IMR-90 (cell line): ENCODE results near the gene PLA2G4B. TPM values are rescaled to one million over a fixed set of nuclear protein-coding genes. Genes with fewer than 3 reads are reported as not detected.

Experiments used
- ATAC-seq: fragments of 200-7000 bp; cut with Tn5 transposase; 2 replicates; pipeline ENCODE4 v1.9.1; 2020; ENCODE audit warnings: low read depth, mild to moderate bottlenecking, moderate library complexity
- BruUV-seq: library from RNA; stranded (reverse); fragments of 400-500 nt; replicated peaks from 2 replicates; lab custom pipeline; 2021; lab: Mats Ljungman, UMichigan
- CTCF ChIA-PET: fragments of 300-600 bp; formaldehyde crosslinking; extraction: SDS; loops from one replicate; lab custom pipeline; 2021; ENCODE audit warnings: antibody characterized with exemption; lab: Yijun Ruan, JAX
- POLR2A ChIA-PET: fragments of 300-600 bp; sonication (Branson Sonifier 250); formaldehyde crosslinking; loops from one replicate; lab custom pipeline; 2022; ENCODE audit warnings: antibody characterized with exemption; ENCODE audit not compliant: unreplicated experiment; lab: Charles Lee
- DNase-seq: peaks from one replicate; pipeline ENCODE4 v3.0.0; 2013
- H2AFZ ChIP-seq: replicated peaks from 2 replicates; pipeline ENCODE3; 2013; ENCODE audit warnings: low read length, mild to moderate bottlenecking; ENCODE audit not compliant: poor library complexity
- H2AK5ac ChIP-seq: 2 replicates; pipeline ENCODE4 v1.6.1; 2013; ENCODE audit warnings: low read depth, low read length, inconsistent platforms
- H2AK9ac ChIP-seq: replicated peaks from 2 replicates; pipeline ENCODE3; 2013; ENCODE audit warnings: mild to moderate bottlenecking, low read depth, low read length, moderate library complexity; ENCODE audit not compliant: poor library complexity
- H2BK120ac ChIP-seq: 2 replicates; pipeline ENCODE4 v1.6.1; 2013; ENCODE audit warnings: low read depth, low read length, inconsistent platforms
- H2BK15ac ChIP-seq: 3 replicates; pipeline ENCODE4 v1.6.1; 2013; ENCODE audit warnings: low read depth, low read length, inconsistent platforms
- H2BK20ac ChIP-seq: 2 replicates; pipeline ENCODE4 v1.6.1; 2013; ENCODE audit warnings: low read depth, mild to moderate bottlenecking, inconsistent platforms, low read length, moderate library complexity
- H2BK5ac ChIP-seq: 2 replicates; pipeline ENCODE4 v1.6.1; 2013; ENCODE audit warnings: mild to moderate bottlenecking, low read depth, low read length, inconsistent platforms; ENCODE audit not compliant: poor library complexity, severe bottlenecking
- H3K14ac ChIP-seq: replicated peaks from 2 replicates; pipeline ENCODE4 v1.6.1; 2013; ENCODE audit warnings: low read depth, low read length, inconsistent platforms
- H3K18ac ChIP-seq: 2 replicates; pipeline ENCODE4 v1.6.1; 2013; ENCODE audit warnings: low read depth, low read length, control low read depth
- H3K23ac ChIP-seq: 2 replicates; pipeline ENCODE4 v1.6.1; 2013; ENCODE audit warnings: low read depth, low read length, inconsistent platforms
- H3K27ac ChIP-seq: 2 replicates; pipeline ENCODE4 v1.5.1; 2013; ENCODE audit warnings: mild to moderate bottlenecking, control low read depth, low read length; ENCODE audit not compliant: insufficient read depth
- H3K27me3 ChIP-seq: 2 replicates; pipeline ENCODE4 v1.6.1; 2013; ENCODE audit warnings: low read length; ENCODE audit not compliant: control insufficient read depth, insufficient read depth
- H3K36me3 ChIP-seq: 2 replicates; pipeline ENCODE4 v1.6.1; 2013; ENCODE audit warnings: low read length, mixed read lengths; ENCODE audit not compliant: control insufficient read depth, insufficient read depth
- H3K4ac ChIP-seq: 2 replicates; pipeline ENCODE4 v1.6.1; 2013; ENCODE audit warnings: low read depth, low read length, inconsistent platforms
- H3K4me1 ChIP-seq: 2 replicates; pipeline ENCODE4 v1.6.1; 2013; ENCODE audit warnings: low read length, mixed read lengths; ENCODE audit not compliant: control insufficient read depth, insufficient read depth
- H3K4me2 ChIP-seq: 2 replicates; pipeline ENCODE4 v1.6.1; 2013; ENCODE audit warnings: low read depth, mild to moderate bottlenecking, control low read depth, low read length, moderate library complexity
- H3K4me3 ChIP-seq: 2 replicates; pipeline ENCODE4 v1.5.1; 2013; ENCODE audit warnings: low read depth, mild to moderate bottlenecking, control low read depth, low read length, moderate library complexity; ENCODE audit not compliant: insufficient read depth
- H3K56ac ChIP-seq: 2 replicates; pipeline ENCODE4 v1.6.1; 2013; ENCODE audit warnings: low read length, inconsistent platforms; ENCODE audit not compliant: insufficient read depth; ENCODE audit errors: extremely low read depth
- H3K79me1 ChIP-seq, 2 experiments: 2 replicates each; pipeline ENCODE4 v1.6.1; 2013; ENCODE audit warnings: low read length in 2 of 2, inconsistent platforms in 1 of 2, low read depth in 1 of 2
- H3K9ac ChIP-seq: 2 replicates; pipeline ENCODE4 v1.6.1; 2013; ENCODE audit warnings: low read depth, low read length, control low read depth
- H3K9me1 ChIP-seq: 2 replicates; pipeline ENCODE4 v1.6.1; 2013; ENCODE audit warnings: low read length, inconsistent platforms; ENCODE audit not compliant: insufficient read depth
- H3K9me3 ChIP-seq: 2 replicates; pipeline ENCODE4 v1.6.1; 2013; ENCODE audit warnings: low read length; ENCODE audit not compliant: control insufficient read depth, insufficient read depth
- H4K20me1 ChIP-seq: 2 replicates; pipeline ENCODE4 v1.6.1; 2013; ENCODE audit warnings: low read length, inconsistent platforms; ENCODE audit not compliant: insufficient read depth
- H4K5ac ChIP-seq: 2 replicates; pipeline ENCODE4 v1.6.1; 2013; ENCODE audit warnings: mild to moderate bottlenecking, low read depth, low read length, control low read depth
- H4K8ac ChIP-seq, 2 experiments: 2 replicates each; pipeline ENCODE4 v1.6.1; 2013; ENCODE audit warnings: low read depth in 2 of 2, low read length in 2 of 2, control low read depth in 1 of 2, inconsistent platforms in 1 of 2
- H4K91ac ChIP-seq: 2 replicates; pipeline ENCODE4 v1.6.1; 2013; ENCODE audit warnings: low read depth, low read length, inconsistent platforms; ENCODE audit not compliant: insufficient read depth
- BHLHE40 ChIP-seq: fragments of 150-350 bp; IDR thresholded peaks from 2 replicates; pipeline ENCODE4 v1.6.1; 2016; ENCODE audit warnings: mild to moderate bottlenecking, low read depth, low read length
- CHD1 ChIP-seq: IDR thresholded peaks from 2 replicates; pipeline ENCODE4 v1.6.1; 2012; ENCODE audit warnings: low read depth, low read length, improper control_type of control experiment
- CTCF ChIP-seq: conservative IDR thresholded peaks from 2 replicates; pipeline ENCODE4 v1.5.1; 2012; ENCODE audit warnings: mild to moderate bottlenecking, low read depth, low read length, improper control_type of control experiment
- MXI1 ChIP-seq: IDR thresholded peaks from 2 replicates; pipeline ENCODE4 v1.6.1; 2012; ENCODE audit warnings: low read depth, mild to moderate bottlenecking, low read length, moderate library complexity, borderline replicate concordance
- POLR2A ChIP-seq: IDR thresholded peaks from 2 replicates; pipeline ENCODE4 v1.6.1; 2012; ENCODE audit warnings: mild to moderate bottlenecking, low read depth, low read length
- RAD21 ChIP-seq: IDR thresholded peaks from 2 replicates; pipeline ENCODE4 v1.6.1; 2012; ENCODE audit warnings: low read length, improper control_type of control experiment
- RFX5 ChIP-seq: IDR thresholded peaks from 2 replicates; pipeline ENCODE4 v1.8.0; 2012; ENCODE audit warnings: low read depth, mild to moderate bottlenecking, low read length, moderate library complexity
- SMC3 ChIP-seq: fragments of 150-350 bp; IDR thresholded peaks from 2 replicates; pipeline ENCODE4 v1.6.1; 2016; ENCODE audit warnings: low read depth, mild to moderate bottlenecking, antibody characterized with exemption, low read length, moderate library complexity
- WGBS, 2 experiments: methylation state at CpG; one replicate each; pipeline versions ENCODE4 v1.1.5 to v1.1.7; 2013; ENCODE audit warnings: missing lambda C conversion rate in 2 of 2; ENCODE audit not compliant: insufficient read length in 1 of 2; ENCODE audit errors: extremely low coverage in 2 of 2; 5-methylcytosine and 5-hydroxymethylcytosine counted together
- dilution Hi-C: fragments of 300-500 bp; cut with HindIII; formaldehyde crosslinking; loops from one replicate; pipeline ENCODE4 v1.14.3; 2018; ENCODE audit warnings: low sequenced_read_pairs; ENCODE audit not compliant: unreplicated experiment
- in situ Hi-C: fragments of 300-500 bp; cut with MboI; formaldehyde crosslinking; loops from 3 replicates; pipeline ENCODE4 v1.14.3; 2019; ENCODE audit warnings: low sequenced_read_pairs, inconsistent platforms, mixed read lengths
- intact Hi-C: fragments of 100-400 bp; cut with micrococcal nuclease; formaldehyde crosslinking; loops from 2 replicates; pipeline ENCODE4 v1.10.0; 2022
- polyA plus RNA-seq, 3 experiments: library from polyadenylated mRNA; depleted of rRNA; stranded (reverse); fragments of >200 nt; gene quantifications; 2 replicates each; pipeline ENCODE4 v1.2.3, GENCODE V29; 2012; ENCODE audit warnings: low replicate concordance in 1 of 3
- total RNA-seq: library from RNA; depleted of rRNA; stranded (reverse); fragments of >200 nt; gene quantifications from 2 replicates; pipeline ENCODE4 v1.2.3, GENCODE V29; 2012
- TF ChIP-seq, protein P1 (sequence below): fragments of 150-350 bp; IDR thresholded peaks from 2 replicates; pipeline ENCODE4 v1.6.1; 2016; ENCODE audit warnings: low read depth, mild to moderate bottlenecking, low read length, moderate library complexity, borderline replicate concordance

PLA2G4B gene
- total and polyA plus RNA-seq, 2 of the 4 experiments (the other 2 are of a cell fraction) = 0.18 to 3.1 TPM

- no peaks in the 10 kb centered on the region for H3K9me1 ChIP-seq
- H4K91ac ChIP-seq = no peak overlapping the region
- no peak overlapping the region for H2BK120ac ChIP-seq
- no peak overlapping the region for H2AK5ac ChIP-seq
- H3K9me3 ChIP-seq = no peaks in the 10 kb centered on the region
- H3K4me3 ChIP-seq = no peak overlapping the region
- H3K9ac ChIP-seq = no peak overlapping the region
- H2BK15ac ChIP-seq = no peak overlapping the region
- H2AK9ac ChIP-seq = no peak overlapping the region
- in situ Hi-C loops = no loop called here
- no peak overlapping the region for H3K14ac ChIP-seq
- no peak overlapping the region for H3K4ac ChIP-seq
- peaks cover 5% of the 10 kb centered on the region; the same call in 1 of the 2 replicates for H3K27me3 ChIP-seq
- DNase-seq (no peak), ATAC-seq (no peak)
- ChIA-PET CTCF (no interaction called here), POLR2A (no interaction called here)
- no TSS peak for BruUV-seq
- WGBS, 2 experiments = 100% methylated on average over 6 of the region's 9 CpGs; no CpG with 5 or more reads in 1 of the 2 experiments
- H3K4me2 ChIP-seq = no peak overlapping the region
- no peak overlapping the region for H2BK5ac ChIP-seq
- H4K5ac ChIP-seq = no peak overlapping the region
- no peaks in the 10 kb centered on the region for H4K20me1 ChIP-seq
- no peak overlapping the region for H3K18ac ChIP-seq
- peaks cover 17% of the 10 kb centered on the region for H3K36me3 ChIP-seq
- peak overlapping the region; percentile 14 for H2AFZ ChIP-seq
- H3K4me1 ChIP-seq = no peaks in the 10 kb centered on the region; the same call in 1 of the 2 replicates
- H3K23ac ChIP-seq = no peak overlapping the region
- H4K8ac ChIP-seq = no peak overlapping the region
- no peak overlapping the region for H3K27ac ChIP-seq
- TF ChIP-seq CHD1 (no peak), SMC3 (no peak), CTCF (no peak), POLR2A (no peak), BHLHE40 (no peak), RAD21 (no peak), MXI1 (no peak), RFX5 (no peak)
- TF ChIP-seq, protein P1, sequence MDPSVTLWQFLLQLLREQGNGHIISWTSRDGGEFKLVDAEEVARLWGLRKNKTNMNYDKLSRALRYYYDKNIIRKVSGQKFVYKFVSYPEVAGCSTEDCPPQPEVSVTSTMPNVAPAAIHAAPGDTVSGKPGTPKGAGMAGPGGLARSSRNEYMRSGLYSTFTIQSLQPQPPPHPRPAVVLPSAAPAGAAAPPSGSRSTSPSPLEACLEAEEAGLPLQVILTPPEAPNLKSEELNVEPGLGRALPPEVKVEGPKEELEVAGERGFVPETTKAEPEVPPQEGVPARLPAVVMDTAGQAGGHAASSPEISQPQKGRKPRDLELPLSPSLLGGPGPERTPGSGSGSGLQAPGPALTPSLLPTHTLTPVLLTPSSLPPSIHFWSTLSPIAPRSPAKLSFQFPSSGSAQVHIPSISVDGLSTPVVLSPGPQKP = no peak
- no peak overlapping the region for H2BK20ac ChIP-seq
- no peak overlapping the region for H3K56ac ChIP-seq
- H3K79me1 ChIP-seq = no peaks in the 10 kb centered on the region
- dilution Hi-C loops = no loop called here
- intact Hi-C loops = no loop called here
Observed at GRCh38 chr15:41847981-41848380, 9.3 kb downstream of the PLA2G4B start.
